Body of pancreas (tissue), 4 donors: ENCODE measurements around the gene SALL2. TPM values are rescaled to one million over a fixed set of nuclear protein-coding genes. Genes with fewer than 3 reads are reported as not detected.

Experiments used
- ATAC-seq: fragments of 150-250 bp; one replicate; pipeline ENCODE4 v1.9.1; 2016
- DNase-seq, 4 donors: peaks; one replicate each; pipeline ENCODE4 v3.0.0-alpha.2; 2019
- H3K27ac ChIP-seq, 4 donors: fragments of 200-600 bp; sonication (generic); 1 replicate in 3 of 4; 2 replicates in 1 of 4; pipeline versions ENCODE4 v1.5.1 to v1.6.1; 2016 to 2019; ENCODE audit warnings: mild to moderate bottlenecking in 1 of 4, mixed read lengths in 1 of 4, moderate library complexity in 1 of 4
- H3K27me3 ChIP-seq, 2 donors: fragments of 200-600 bp; sonication (generic); one replicate each; pipeline ENCODE4 v1.6.0; 2016; ENCODE audit warnings: mild to moderate bottlenecking in 1 of 2
- H3K36me3 ChIP-seq, 2 donors: fragments of 200-600 bp; sonication (generic); replicated peaks in 1 of 2; 2 replicates each; pipeline ENCODE4 v1.5.1; 2016; ENCODE audit warnings: low read depth in 2 of 2; ENCODE audit not compliant: insufficient read depth in 1 of 2
- H3K4me1 ChIP-seq: fragments of 200-600 bp; sonication (generic); one replicate; pipeline ENCODE4 v1.6.0; 2016
- H3K4me3 ChIP-seq, 2 donors: fragments of 200-600 bp; sonication (generic); 1 replicate in 1 of 2; 2 replicates in 1 of 2; pipeline ENCODE4 v1.5.1; 2016 to 2019
- H3K9me3 ChIP-seq, 3 donors: fragments of 200-600 bp; sonication (generic); 1 replicate in 2 of 3; 2 replicates in 1 of 3; pipeline ENCODE4 v1.5.1; 2016
- POLR2A ChIP-seq, 3 donors: fragments of 450-650 bp; IDR thresholded peaks; one replicate each; pipeline ENCODE4 v1.6.1; 2016; ENCODE audit warnings: antibody characterized with exemption in 3 of 3, mild to moderate bottlenecking in 2 of 3
- WGBS, 2 donors: methylation state at CpG; one replicate each; pipeline ENCODE4 v1.1.5; 2017; 5-methylcytosine and 5-hydroxymethylcytosine counted together
- intact Hi-C: fragments of 100-400 bp; cut with DNase I; formaldehyde crosslinking; loops from one replicate; pipeline ENCODE4 v1.15.1; 2023
- total RNA-seq, 2 donors: library from RNA; depleted of rRNA; stranded (reverse); fragments of >200 nt; gene quantifications; one replicate each; pipeline ENCODE4 v1.1.0, GENCODE V29; 2016
- TF ChIP-seq, protein P1 (sequence below), 7 experiments: fragments of 450-650 bp in 4 of 7; fragments of 200-600 bp in 3 of 7; sonication (generic) in 3 of 7; IDR thresholded peaks; one replicate each; pipeline ENCODE4 v1.5.1; 2016 to 2019; ENCODE audit warnings: antibody characterized with exemption in 7 of 7

SALL2 gene
- total RNA-seq, 2 donors from 2014 or later: 7.8 to 9.2 TPM

- H3K27me3 ChIP-seq: no peaks in the 10 kb centered on the region
- TF ChIP-seq, protein P1, sequence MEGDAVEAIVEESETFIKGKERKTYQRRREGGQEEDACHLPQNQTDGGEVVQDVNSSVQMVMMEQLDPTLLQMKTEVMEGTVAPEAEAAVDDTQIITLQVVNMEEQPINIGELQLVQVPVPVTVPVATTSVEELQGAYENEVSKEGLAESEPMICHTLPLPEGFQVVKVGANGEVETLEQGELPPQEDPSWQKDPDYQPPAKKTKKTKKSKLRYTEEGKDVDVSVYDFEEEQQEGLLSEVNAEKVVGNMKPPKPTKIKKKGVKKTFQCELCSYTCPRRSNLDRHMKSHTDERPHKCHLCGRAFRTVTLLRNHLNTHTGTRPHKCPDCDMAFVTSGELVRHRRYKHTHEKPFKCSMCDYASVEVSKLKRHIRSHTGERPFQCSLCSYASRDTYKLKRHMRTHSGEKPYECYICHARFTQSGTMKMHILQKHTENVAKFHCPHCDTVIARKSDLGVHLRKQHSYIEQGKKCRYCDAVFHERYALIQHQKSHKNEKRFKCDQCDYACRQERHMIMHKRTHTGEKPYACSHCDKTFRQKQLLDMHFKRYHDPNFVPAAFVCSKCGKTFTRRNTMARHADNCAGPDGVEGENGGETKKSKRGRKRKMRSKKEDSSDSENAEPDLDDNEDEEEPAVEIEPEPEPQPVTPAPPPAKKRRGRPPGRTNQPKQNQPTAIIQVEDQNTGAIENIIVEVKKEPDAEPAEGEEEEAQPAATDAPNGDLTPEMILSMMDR (IDR thresholded peaks at IDR 0.05): no peak
- TF ChIP-seq POLR2A (IDR thresholded peaks at IDR 0.05): no peak
- H3K27ac ChIP-seq: no peak overlapping the region
- no peaks in the 10 kb centered on the region for H3K36me3 ChIP-seq
- DNase-seq (no peak), ATAC-seq (no peak)
- no peak overlapping the region for H3K4me3 ChIP-seq
- 74 to 82% methylated on average over 6 of the region's 6 CpGs for WGBS, 2 donors
- intact Hi-C loops: no loop called here
- H3K9me3 ChIP-seq: no peaks in the 10 kb centered on the region
- peaks cover 25% of the 10 kb centered on the region for H3K4me1 ChIP-seq
These were observed 16.6 kb downstream of the SALL2 start for GRCh38 chr14:21509432-21510143.

DNA sequence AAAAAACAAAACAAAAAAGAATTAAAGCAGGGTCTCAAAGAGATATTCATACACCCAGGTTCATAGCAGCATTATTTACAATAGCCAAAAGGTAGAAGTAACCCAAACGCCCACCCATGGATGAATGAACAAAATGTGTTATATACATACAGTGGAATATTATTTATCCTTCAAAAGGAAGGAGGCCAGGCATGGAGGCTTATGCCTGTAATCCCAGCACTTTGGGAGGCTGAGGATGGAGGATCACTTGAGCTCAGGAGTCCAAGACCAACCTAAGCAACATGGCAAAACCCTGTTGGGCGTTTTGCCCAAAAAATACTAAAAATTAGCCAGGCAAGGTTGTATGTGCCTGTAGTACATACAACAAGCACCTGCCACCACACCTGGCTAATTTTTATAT is 19.6 kb downstream of the SALL2 start:
- intact Hi-C loops: no loop called here

GRCh38 chr14:21505012-21505553 is 21.1 kb downstream of the SALL2 start:
- no peak overlapping the region for H3K27ac ChIP-seq
- H3K4me3 ChIP-seq: no peak overlapping the region
- ATAC-seq (no peak), DNase-seq (no peak)
- H3K4me1 ChIP-seq: peaks cover 17% of the 10 kb centered on the region
- peaks cover 4 to 10% of the 10 kb centered on the region in 2 donors for H3K36me3 ChIP-seq
- no peaks in the 10 kb centered on the region for H3K27me3 ChIP-seq
- no peaks in the 10 kb centered on the region for H3K9me3 ChIP-seq
- TF ChIP-seq, protein P1 (IDR thresholded peaks at IDR 0.05): no peak
- TF ChIP-seq POLR2A (IDR thresholded peaks at IDR 0.05): no peak
- intact Hi-C loops: no loop called here

More for the DNA sequence above, 19.6 kb downstream of the SALL2 start:
- TF ChIP-seq POLR2A (IDR thresholded peaks at IDR 0.05): no peak
- TF ChIP-seq, protein P1 (IDR thresholded peaks at IDR 0.05): no peak
- H3K4me3 ChIP-seq: no peak overlapping the region
- no peak for DNase-seq
- peaks cover 20% of the 10 kb centered on the region for H3K4me1 ChIP-seq
- H3K27me3 ChIP-seq: no peaks in the 10 kb centered on the region
- peaks cover 4 to 8% of the 10 kb centered on the region in 2 donors for H3K36me3 ChIP-seq
- no peaks in the 10 kb centered on the region for H3K9me3 ChIP-seq
- WGBS, 2 donors: 72 to 84% methylated on average over 2 of the region's 2 CpGs
- no peak overlapping the region for H3K27ac ChIP-seq
- ATAC-seq: no peak

GRCh38 chr14:21503376-21503775 is 22.8 kb downstream of the SALL2 start:
- no peak for DNase-seq
- Histone ChIP-seq H3K36me3 (peaks cover 11 to 14% of the 10 kb centered on the region in 2 donors), H3K4me1 (no peaks in the 10 kb centered on the region), H3K9me3 (no peaks in the 10 kb centered on the region), H3K27me3 (no peaks in the 10 kb centered on the region), H3K27ac (no peak overlapping the region), H3K4me3 (no peak overlapping the region)
- TF ChIP-seq, protein P1 (IDR thresholded peaks at IDR 0.05): no peak
- no peak for TF ChIP-seq POLR2A (IDR thresholded peaks at IDR 0.05)
- no peak for ATAC-seq
- intact Hi-C loops: no loop called here
- 88 to 92% methylated on average over 4 of the region's 4 CpGs for WGBS, 2 donors

DNA sequence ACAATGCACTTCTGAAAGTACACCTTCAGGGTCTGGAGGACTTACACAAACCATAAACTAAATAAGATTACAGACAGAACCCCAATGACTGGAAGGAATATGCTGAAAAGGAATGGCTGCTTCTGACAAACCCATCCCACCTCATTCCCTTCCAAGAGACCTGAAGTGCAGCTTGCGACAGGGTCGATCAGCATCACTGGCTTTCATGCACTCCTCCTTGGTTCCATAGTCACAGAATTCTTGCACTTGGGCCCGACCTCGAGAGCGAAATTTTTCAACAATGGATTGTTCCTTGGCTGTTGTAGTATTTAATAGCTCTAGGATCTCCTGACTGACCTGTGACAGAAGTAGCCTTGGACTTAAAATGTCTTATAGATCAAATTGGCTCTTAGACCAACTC is 24.6 kb downstream of the SALL2 start:
- 86 to 92% methylated on average over 5 of the region's 5 CpGs for WGBS, 2 donors
- no peak for ATAC-seq
- intact Hi-C loops: no loop called here

More for the DNA sequence above, 24.6 kb downstream of the SALL2 start:
- Histone ChIP-seq H3K36me3 (peaks cover 16 to 26% of the 10 kb centered on the region in 2 donors), H3K27ac (no peak overlapping the region), H3K9me3 (no peaks in the 10 kb centered on the region), H3K4me3 (no peak overlapping the region), H3K27me3 (no peaks in the 10 kb centered on the region), H3K4me1 (no peaks in the 10 kb centered on the region)
- DNase-seq: no peak
- no peak for TF ChIP-seq POLR2A (IDR thresholded peaks at IDR 0.05)
- TF ChIP-seq, protein P1 (IDR thresholded peaks at IDR 0.05): no peak
